PC-3 (cell line): Measurements from ENCODE around the gene CSHL1.
"Not testable (repeated sequence)": the region's sequence is repeated elsewhere in the genome, so short reads cannot be mapped to it uniquely, and the experiment has no call there.

Experiments
- CTCF ChIP-seq: fragments of 300-600 bp; sonication (generic); conservative IDR thresholded peaks from 2 replicates; pipeline ENCODE4 v1.5.1; 2017; ENCODE audit warnings: antibody characterized with exemption, low read depth, mild to moderate bottlenecking, low read length
- EZH2 ChIP-seq: fragments of 300-600 bp; sonication (generic); IDR thresholded peaks from one replicate; pipeline ENCODE4 v1.6.1; 2017; ENCODE audit warnings: antibody characterized with exemption, mild to moderate bottlenecking, low read length; ENCODE audit not compliant: unreplicated experiment
- EZH2phosphoT487 ChIP-seq: fragments of 300-600 bp; sonication (generic); IDR thresholded peaks from 2 replicates; pipeline ENCODE4 v1.6.1; 2018; ENCODE audit warnings: mild to moderate bottlenecking, antibody characterized with exemption, low read length, borderline replicate concordance

GRCh38 chr17:63894021-63894420, 17.0 kb downstream of the CSHL1 start:
- TF ChIP-seq CTCF, EZH2, EZH2phosphoT487: not testable (repeated sequence)
